Naive thymus-derived CD8-positive, alpha-beta T cell (primary cell): ENCODE results near the gene TMEM25. TPM values are rescaled to one million over a fixed set of nuclear protein-coding genes. Genes with fewer than 3 reads are reported as not detected.
A peak's percentile ranks its signal among the peaks of the same experiment; 100 is the strongest.

Experiments
- ATAC-seq, 2 donors: fragments of 150-1000 bp; cut with Tn5 transposase in 1 of 2; sonication (Bioruptor Pico), chemical (Tn5 transposase) in 1 of 2; 1 replicate in 1 of 2; 2 replicates in 1 of 2; pipeline ENCODE4 v1.10.0; 2021; ENCODE audit warnings: mild to moderate bottlenecking in 2 of 2, moderate library complexity in 2 of 2
- POLR2A ChIA-PET: fragments of 350-600 bp; sonication (Branson Sonifier 250); formaldehyde crosslinking; loops from one replicate; lab custom pipeline; 2021; ENCODE audit warnings: antibody characterized with exemption; lab: Charles Lee
- DNase-seq, 10 donors: peaks; one replicate each; pipeline versions ENCODE4 v3.0.0 to v3.0.0-alpha.2; 2020 to 2022
- H3K27ac Mint-ChIP-seq, 10 donors: one replicate each; pipeline ENCODE4 v1.8.0; 2020 to 2022; ENCODE audit warnings: mild to moderate bottlenecking in 10 of 10, mixed read lengths in 10 of 10, moderate library complexity in 4 of 10, inconsistent platforms in 1 of 10
- H3K27me3 Mint-ChIP-seq, 5 donors: one replicate each; pipeline ENCODE4 v1.8.0; 2021 to 2022; ENCODE audit warnings: mixed read lengths in 5 of 5
- H3K36me3 Mint-ChIP-seq, 3 donors: one replicate each; pipeline ENCODE4 v1.8.0; 2020 to 2022; ENCODE audit warnings: mixed read lengths in 3 of 3, mild to moderate bottlenecking in 2 of 3, inconsistent platforms in 1 of 3
- H3K4me1 Mint-ChIP-seq, 4 donors: one replicate each; pipeline ENCODE4 v1.8.0; 2021 to 2022; ENCODE audit warnings: mixed read lengths in 4 of 4
- H3K4me3 Mint-ChIP-seq, 10 donors: one replicate each; pipeline ENCODE4 v1.8.0; 2020 to 2022; ENCODE audit warnings: mild to moderate bottlenecking in 10 of 10, mixed read lengths in 10 of 10, moderate library complexity in 6 of 10, inconsistent platforms in 1 of 10
- H3K9me3 Mint-ChIP-seq, 9 donors: one replicate each; pipeline ENCODE4 v1.8.0; 2020 to 2022; ENCODE audit warnings: mixed read lengths in 9 of 9, mild to moderate bottlenecking in 3 of 9, inconsistent platforms in 1 of 9, moderate library complexity in 1 of 9
- polyA plus RNA-seq, 3 donors: library from polyadenylated mRNA; unstranded; fragments of 300-500 nt; fragmentation: Illumina TruSeq; gene quantifications; one replicate each; pipeline ENCODE4 v1.2.3, GENCODE V29; 2021
- total RNA-seq, 8 experiments: library from RNA in 2 of 8; stranded (reverse) in 2 of 8; gene quantifications; one replicate each; pipeline ENCODE4 v1.2.3 and lab custom pipeline; 2021 to 2026

TMEM25 gene
- total and polyA plus RNA-seq, 5 experiments from 2014 or later = 14.6 to 31.0 (median 26.4) TPM

DNA sequence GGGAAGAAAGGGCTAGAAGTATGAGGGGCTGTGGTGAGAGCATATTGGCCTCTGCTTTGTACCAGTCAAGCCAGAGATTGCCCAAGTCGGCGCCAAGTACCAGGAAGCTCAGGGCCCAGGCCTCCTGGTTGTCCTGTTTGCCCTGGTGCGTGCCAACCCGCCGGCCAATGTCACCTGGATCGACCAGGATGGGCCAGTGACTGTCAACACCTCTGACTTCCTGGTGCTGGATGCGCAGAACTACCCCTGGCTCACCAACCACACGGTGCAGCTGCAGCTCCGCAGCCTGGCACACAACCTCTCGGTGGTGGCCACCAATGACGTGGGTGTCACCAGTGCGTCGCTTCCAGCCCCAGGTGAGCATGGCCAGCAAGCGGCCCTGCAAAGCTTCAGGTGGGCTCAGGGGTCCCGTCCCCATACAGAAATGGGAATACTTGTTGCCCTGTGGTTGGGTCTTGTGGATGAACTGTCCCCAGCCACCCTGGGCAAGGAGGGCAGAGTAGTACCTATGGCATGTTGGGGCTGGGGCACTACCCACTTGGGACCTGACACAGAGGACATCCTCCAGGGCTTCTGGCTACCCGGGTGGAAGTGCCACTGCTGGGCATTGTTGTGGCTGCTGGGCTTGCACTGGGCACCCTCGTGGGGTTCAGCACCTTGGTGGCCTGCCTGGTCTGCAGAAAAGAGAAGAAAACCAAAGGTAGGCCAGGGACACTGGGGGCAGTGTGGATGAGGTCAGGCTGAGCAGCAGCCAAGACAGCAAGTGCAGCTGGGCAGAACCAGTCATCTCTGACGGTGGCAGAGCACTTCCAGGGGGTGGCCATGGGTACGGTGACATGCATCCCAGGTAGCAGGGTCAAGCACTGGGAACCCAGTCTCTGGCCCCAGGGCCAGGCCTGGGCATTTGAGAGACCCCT is 2.1 kb downstream of the TMEM25 start:
- Mint-ChIP-seq H3K9me3 (no peaks in the 10 kb centered on the region), H3K4me3 (peak overlapping the region in 6 of 10 donors; percentile 5 to 99 (median 92)), H3K27ac (peak overlapping the region in 2 of 10 donors; percentile 11 to 22), H3K4me1 (peaks cover 17 to 36% (median 29%) of the 10 kb centered on the region in 4 donors), H3K36me3 (peaks cover 0 to 20% (median 0%) of the 10 kb centered on the region in 3 donors), H3K27me3 (no peaks in the 10 kb centered on the region)
- DNase-seq = no peak
- no peak for ATAC-seq
- POLR2A ChIA-PET = interaction anchor here (0.6 kb wide), 1 partner anchor 39 kb away, joined by 3 read pairs; no protein-coding TSS in a partner anchor

DNA sequence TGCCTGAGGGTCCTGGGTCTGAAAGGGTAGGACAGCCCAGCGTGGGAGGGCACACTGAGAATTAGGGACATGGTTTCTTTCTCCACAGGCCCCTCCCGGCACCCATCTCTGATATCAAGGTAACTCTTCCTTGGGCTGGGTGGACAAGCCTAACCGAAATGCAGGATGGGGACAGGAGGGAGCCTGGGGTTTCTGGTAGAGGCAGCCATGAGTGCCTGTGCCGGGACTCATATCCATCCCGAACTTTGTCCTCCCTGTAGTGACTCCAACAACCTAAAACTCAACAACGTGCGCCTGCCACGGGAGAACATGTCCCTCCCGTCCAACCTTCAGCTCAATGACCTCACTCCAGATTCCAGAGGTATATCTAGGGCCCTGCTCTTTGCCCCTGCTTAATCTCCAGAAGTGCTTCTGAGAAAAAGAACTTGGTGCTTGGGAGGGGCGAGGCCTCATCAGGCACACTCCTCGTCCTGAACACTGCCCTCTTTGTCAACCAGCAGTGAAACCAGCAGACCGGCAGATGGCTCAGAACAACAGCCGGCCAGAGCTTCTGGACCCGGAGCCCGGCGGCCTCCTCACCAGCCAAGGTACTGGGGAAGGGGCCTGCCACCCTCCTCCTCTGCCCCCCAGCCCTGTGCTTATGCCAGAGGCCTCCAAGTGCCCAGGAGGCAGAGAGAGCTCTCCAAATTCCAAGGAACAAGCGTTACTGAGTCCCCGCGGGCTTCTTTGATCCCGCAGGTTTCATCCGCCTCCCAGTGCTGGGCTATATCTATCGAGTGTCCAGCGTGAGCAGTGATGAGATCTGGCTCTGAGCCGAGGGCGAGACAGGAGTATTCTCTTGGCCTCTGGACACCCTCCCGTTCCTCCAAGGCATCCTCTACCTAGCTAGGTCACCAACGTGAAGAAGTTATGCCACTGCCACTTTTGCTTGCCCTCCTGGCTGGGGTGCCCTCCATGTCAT is 3.1 kb downstream of the TMEM25 start:
- no peak for ATAC-seq
- Mint-ChIP-seq H3K36me3 (peaks cover 0 to 22% (median 0%) of the 10 kb centered on the region in 3 donors), H3K4me3 (peak overlapping the region in 1 of 10 donors; percentile 45), H3K27me3 (no peaks in the 10 kb centered on the region), H3K9me3 (no peaks in the 10 kb centered on the region), H3K4me1 (peaks cover 13 to 28% (median 25%) of the 10 kb centered on the region in 4 donors), H3K27ac (peak overlapping the region in 2 of 10 donors; percentile 14 to 44)
- POLR2A ChIA-PET = interaction anchor here (0.6 to 1.3 kb wide), 3 partner anchors 10 to 345 kb away, joined by 3 to 4 read pairs (median 3); no protein-coding TSS in a partner anchor
- no peak for DNase-seq

DNA sequence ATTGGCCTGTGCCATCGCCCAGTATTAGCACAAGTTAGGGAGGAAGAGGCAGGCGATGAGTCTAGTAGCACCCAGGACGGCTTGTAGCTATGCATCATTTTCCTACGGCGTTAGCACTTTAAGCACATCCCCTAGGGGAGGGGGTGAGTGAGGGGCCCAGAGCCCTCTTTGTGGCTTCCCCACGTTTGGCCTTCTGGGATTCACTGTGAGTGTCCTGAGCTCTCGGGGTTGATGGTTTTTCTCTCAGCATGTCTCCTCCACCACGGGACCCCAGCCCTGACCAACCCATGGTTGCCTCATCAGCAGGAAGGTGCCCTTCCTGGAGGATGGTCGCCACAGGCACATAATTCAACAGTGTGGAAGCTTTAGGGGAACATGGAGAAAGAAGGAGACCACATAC is 4.3 kb downstream of the TMEM25 start:
- Mint-ChIP-seq H3K36me3 (peaks cover 0 to 31% (median 0%) of the 10 kb centered on the region in 3 donors), H3K4me1 (peaks cover 9 to 16% (median 13%) of the 10 kb centered on the region in 4 donors), H3K4me3 (no peak overlapping the region), H3K27me3 (no peaks in the 10 kb centered on the region), H3K27ac (peak overlapping the region in 2 of 10 donors; percentile 37 to 57), H3K9me3 (no peaks in the 10 kb centered on the region)
- POLR2A ChIA-PET = interaction anchor here (0.7 to 1.3 kb wide), 2 partner anchors 8 kb away, joined by 4 read pairs; partner anchors contain the start of gene TTC36
- ATAC-seq = no peak
- no peak for DNase-seq

DNA sequence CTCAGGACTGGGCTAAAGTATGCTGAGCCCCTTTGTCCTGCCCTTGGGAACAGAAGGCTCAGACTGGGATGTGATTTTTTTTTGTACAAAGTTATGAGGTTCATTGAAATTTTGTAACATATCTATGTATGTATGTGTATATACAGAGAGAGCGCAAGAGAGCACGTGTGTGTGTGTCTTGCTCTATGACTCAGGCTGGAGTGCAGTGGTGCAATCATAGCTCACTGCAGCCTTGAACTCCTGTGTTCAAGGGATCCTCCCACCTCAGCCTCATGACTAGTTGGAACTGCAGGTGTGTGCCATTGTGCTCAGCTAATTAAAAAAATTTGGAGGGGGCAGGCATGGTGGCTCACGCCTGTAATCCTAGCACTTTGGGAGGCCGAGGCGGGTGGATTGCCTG is 5.7 kb downstream of the TMEM25 start:
- Mint-ChIP-seq H3K9me3 (no peaks in the 10 kb centered on the region), H3K4me1 (peaks cover 3 to 10% (median 6%) of the 10 kb centered on the region in 4 donors), H3K4me3 (no peak overlapping the region), H3K36me3 (peaks cover 0 to 41% (median 4%) of the 10 kb centered on the region in 3 donors), H3K27ac (peak overlapping the region in 1 of 10 donors; percentile 47), H3K27me3 (no peaks in the 10 kb centered on the region)
- no peak for DNase-seq
- ATAC-seq = no peak
- POLR2A ChIA-PET = interaction anchor here (1.1 kb wide), 1 partner anchor 27 kb away, joined by 3 read pairs; no protein-coding TSS in a partner anchor

DNA sequence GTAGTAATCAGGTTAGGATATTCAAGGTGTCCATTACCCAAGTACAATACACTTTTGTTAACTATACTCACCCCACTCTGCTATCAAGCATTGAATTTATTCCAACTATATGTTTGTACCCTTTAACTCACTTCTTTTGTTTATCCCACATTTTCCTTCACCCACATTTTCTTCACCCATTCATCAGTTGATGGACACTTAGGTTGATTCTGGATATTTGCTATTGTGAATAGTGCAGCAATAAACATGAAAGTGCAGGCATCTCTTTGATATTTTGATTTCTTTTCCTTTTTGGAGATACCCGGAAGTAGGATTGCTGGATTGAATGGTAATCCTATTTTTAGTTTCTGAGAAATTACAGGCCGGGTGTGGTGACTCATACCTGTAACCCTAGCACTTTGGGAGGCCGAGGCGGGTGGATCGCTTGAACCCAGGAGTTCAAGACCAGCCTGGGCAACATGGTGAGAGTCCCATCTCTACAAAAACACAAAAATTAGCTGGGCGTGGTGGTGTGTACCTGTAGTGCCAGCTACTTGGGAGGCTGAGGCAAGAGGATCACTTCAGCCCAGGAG is 6.5 kb downstream of the TMEM25 start:
- POLR2A ChIA-PET = interaction anchor here (1.0 to 1.1 kb wide), 2 partner anchors 10 to 28 kb away, joined by 3 read pairs; no protein-coding TSS in a partner anchor
- no peaks in the 10 kb centered on the region for H3K27me3 Mint-ChIP-seq
- H3K4me1 Mint-ChIP-seq = peaks cover 0 to 2% (median under 1%) of the 10 kb centered on the region in 4 donors
- DNase-seq = no peak
- H3K9me3 Mint-ChIP-seq = no peaks in the 10 kb centered on the region
- no peak overlapping the region for H3K4me3 Mint-ChIP-seq
- peaks cover 0 to 47% (median 4%) of the 10 kb centered on the region in 3 donors for H3K36me3 Mint-ChIP-seq
- no peak for ATAC-seq
- H3K27ac Mint-ChIP-seq = peak overlapping the region in 1 of 10 donors; percentile 17

DNA sequence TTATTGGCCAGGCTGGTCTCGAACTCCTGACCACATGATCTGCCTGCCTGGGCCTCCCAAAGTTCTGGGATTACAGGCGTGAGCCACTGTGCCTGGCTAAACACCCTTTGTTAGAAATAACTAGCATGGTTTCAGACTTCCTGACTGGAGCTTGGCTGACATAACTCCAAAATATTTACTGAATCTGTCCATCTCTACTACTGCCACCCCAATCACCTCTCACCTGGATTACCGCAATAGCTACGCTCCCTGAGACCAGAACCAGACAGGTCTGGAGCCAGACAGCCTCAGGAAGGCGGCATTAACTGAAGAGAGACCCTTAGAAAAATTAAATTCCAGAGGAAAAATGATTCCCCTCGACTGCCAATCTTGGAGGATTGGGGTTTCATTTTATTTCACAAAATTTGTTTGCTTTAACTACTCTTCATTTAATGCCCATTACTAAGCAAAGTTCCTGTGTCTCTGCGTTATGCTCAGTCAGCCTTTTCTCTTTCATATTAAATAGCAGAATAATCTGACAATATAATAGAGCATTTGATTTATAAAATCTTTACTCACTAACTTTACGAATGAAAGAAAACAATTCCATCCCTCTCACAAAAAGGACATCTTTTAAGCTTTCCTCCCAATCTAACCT is 13.1 kb downstream of the TMEM25 start:
- H3K4me1 Mint-ChIP-seq = no peaks in the 10 kb centered on the region
- no peak for ATAC-seq
- H3K27ac Mint-ChIP-seq = peak overlapping the region in 2 of 10 donors; percentile 20 to 83
- H3K4me3 Mint-ChIP-seq = no peak overlapping the region
- DNase-seq = no peak
- H3K9me3 Mint-ChIP-seq = no peaks in the 10 kb centered on the region
- no peaks in the 10 kb centered on the region for H3K27me3 Mint-ChIP-seq
- POLR2A ChIA-PET = interaction anchor here (0.6 to 1.6 kb wide), 3 partner anchors 9 to 466 kb away, joined by 4 to 5 read pairs (median 4); no protein-coding TSS in a partner anchor
- H3K36me3 Mint-ChIP-seq = peaks cover 0 to 55% (median 4%) of the 10 kb centered on the region in 3 donors

DNA sequence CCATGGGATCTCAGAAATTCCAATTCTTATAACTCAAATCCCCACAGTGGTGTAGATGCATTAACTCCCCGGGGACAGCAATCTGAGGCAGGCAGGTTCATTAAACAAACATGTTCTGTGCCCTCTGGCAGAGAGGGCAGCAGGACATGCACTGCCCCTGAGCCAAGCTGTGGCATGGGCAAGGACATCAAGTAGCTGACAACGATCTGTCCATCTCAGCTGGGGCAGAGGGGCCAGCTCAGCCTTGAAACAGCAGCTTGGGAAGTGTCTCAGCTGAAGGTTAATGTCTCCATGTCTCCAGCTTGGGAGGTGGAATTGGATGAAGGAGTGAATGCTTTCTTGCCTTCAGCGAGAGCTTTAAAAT is 13.6 kb downstream of the TMEM25 start:
- ATAC-seq (no peak), DNase-seq (no peak)
- Mint-ChIP-seq H3K4me3 (no peak overlapping the region), H3K27ac (peak overlapping the region in 3 of 10 donors; percentile 20 to 83 (median 34)), H3K36me3 (peaks cover 0 to 52% (median 4%) of the 10 kb centered on the region in 3 donors), H3K4me1 (no peaks in the 10 kb centered on the region), H3K9me3 (no peaks in the 10 kb centered on the region), H3K27me3 (no peaks in the 10 kb centered on the region)
- POLR2A ChIA-PET = interaction anchor here (1.6 kb wide), 1 partner anchor 10 kb away, joined by 4 read pairs; no protein-coding TSS in a partner anchor

DNA sequence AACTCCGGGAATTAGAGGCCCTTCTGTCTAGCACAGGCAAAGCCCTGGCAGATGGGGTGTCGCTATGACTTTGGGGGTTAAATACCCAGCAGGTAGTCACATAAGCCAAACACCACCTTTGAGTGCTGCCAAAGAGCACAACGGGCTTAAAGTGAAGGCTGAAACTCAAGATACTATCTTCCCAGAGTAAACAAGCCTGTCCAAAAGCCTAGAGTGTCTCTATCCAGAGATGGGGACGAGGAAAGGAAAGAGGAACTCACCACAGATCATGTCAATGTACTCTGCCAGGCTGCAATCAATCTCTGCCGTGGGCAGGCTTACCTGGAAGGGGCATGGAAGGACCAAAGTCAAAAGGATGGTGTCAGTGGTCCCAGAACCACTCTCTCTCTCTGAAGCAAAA is 14.5 kb downstream of the TMEM25 start:
- Mint-ChIP-seq H3K27me3 (no peaks in the 10 kb centered on the region), H3K9me3 (no peaks in the 10 kb centered on the region), H3K27ac (peak overlapping the region in 3 of 10 donors; percentile 66 to 77 (median 68)), H3K4me3 (no peak overlapping the region), H3K36me3 (peaks cover 0 to 47% (median 2%) of the 10 kb centered on the region in 3 donors), H3K4me1 (no peaks in the 10 kb centered on the region)
- POLR2A ChIA-PET = no interaction called here
- no peak for DNase-seq
- no peak for ATAC-seq

DNA sequence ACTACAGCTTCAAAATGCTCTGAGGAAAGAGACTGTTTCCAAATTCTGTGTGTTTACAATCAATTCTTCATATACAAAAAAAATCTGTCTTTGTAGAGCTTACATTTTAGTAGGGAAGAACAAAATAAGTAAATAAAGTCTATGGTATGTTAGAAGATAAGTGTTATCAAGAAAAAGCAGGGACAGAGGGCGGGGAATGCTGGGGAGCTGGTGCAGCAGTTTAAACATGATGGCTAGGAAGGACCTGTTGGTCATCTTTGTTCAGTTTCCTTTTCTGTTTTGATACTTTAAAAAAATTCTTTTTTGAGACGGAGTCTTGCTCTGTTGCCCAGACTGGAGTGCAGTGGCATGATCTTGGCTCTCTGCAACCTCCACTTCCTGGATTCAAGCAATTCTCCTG is 16.1 kb downstream of the TMEM25 start:
- Mint-ChIP-seq H3K4me3 (no peak overlapping the region), H3K27me3 (no peaks in the 10 kb centered on the region), H3K4me1 (no peaks in the 10 kb centered on the region), H3K36me3 (peaks cover 0 to 48% (median 2%) of the 10 kb centered on the region in 3 donors), H3K27ac (peak overlapping the region in 3 of 10 donors; percentile 44 to 66 (median 47)), H3K9me3 (no peaks in the 10 kb centered on the region)
- POLR2A ChIA-PET = no interaction called here
- no peak for DNase-seq
- no peak for ATAC-seq

DNA sequence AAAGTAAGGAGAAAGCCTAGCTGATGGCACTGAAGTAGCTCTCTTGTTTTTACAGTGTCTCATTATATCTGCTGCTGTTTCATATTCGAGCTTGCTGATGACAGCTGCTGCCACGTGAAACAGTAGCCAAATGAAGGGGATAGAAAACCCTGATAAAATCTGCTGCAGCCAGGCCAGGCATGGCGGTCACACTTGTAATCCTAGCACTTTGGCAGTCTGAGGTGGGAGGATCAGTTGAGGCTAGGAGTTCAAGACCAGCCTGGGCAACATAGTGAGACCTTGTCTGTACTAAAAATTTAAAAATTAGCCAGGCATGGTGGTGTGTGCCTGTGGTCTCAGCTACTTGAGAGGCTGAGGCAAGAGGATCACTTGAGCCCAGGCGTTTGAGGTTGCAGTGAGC is 21.3 kb downstream of the TMEM25 start:
- DNase-seq (no peak), ATAC-seq (no peak)
- POLR2A ChIA-PET = no interaction called here
- no peak overlapping the region for H3K4me3 Mint-ChIP-seq
- H3K9me3 Mint-ChIP-seq = no peaks in the 10 kb centered on the region
- no peaks in the 10 kb centered on the region for H3K4me1 Mint-ChIP-seq
- H3K36me3 Mint-ChIP-seq = peaks cover 5 to 57% (median 13%) of the 10 kb centered on the region in 3 donors
- H3K27me3 Mint-ChIP-seq = no peaks in the 10 kb centered on the region
- H3K27ac Mint-ChIP-seq = peak overlapping the region in 1 of 10 donors; percentile 65

DNA sequence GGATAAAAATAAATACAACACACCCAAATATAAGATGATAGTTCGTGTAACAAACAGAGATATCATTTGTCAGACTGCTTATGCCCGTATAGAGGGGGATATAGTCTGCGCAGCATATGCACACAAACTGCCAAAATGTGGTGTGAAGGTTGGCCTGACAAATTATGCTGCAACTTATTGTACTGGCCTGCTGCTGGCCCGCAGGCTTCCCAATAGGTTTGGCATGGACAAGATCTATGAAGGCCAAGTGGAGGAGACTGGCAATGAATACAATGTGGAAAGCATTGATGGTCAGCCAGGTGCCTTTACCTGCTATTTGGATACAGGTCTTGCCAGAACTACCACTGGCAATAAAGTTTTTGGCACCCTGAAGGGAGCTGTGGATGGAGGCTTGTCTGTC is 29.8 kb downstream of the TMEM25 start:
- no peak overlapping the region for H3K27ac Mint-ChIP-seq

More for the DNA sequence above, 29.8 kb downstream of the TMEM25 start:
- ATAC-seq (no peak), DNase-seq (no peak)
- Mint-ChIP-seq H3K36me3 (peaks cover 0 to 39% (median 4%) of the 10 kb centered on the region in 3 donors), H3K9me3 (no peaks in the 10 kb centered on the region), H3K4me3 (no peak overlapping the region), H3K4me1 (peaks cover 11 to 29% (median 17%) of the 10 kb centered on the region in 4 donors), H3K27me3 (no peaks in the 10 kb centered on the region)
- POLR2A ChIA-PET = no interaction called here
